Chondrocyte (in vitro differentiated cells): ENCODE measurements around the gene PRSS22. TPM values are rescaled to one million over a fixed set of nuclear protein-coding genes. Genes with fewer than 3 reads are reported as not detected.
A peak's percentile ranks its signal among the peaks of the same experiment; 100 is the strongest.

Source experiments
- DNase-seq: peaks from one replicate; pipeline ENCODE4 v3.0.0; 2021; ENCODE audit warnings: mixed read lengths, low spot score
- H3K27ac Mint-ChIP-seq: one replicate; pipeline ENCODE4 v1.8.0; 2021; ENCODE audit warnings: mild to moderate bottlenecking, moderate library complexity, mixed read lengths; ENCODE audit not compliant: unreplicated experiment
- H3K27me3 Mint-ChIP-seq: 2 replicates; pipeline ENCODE4 v1.8.0; 2021; ENCODE audit warnings: low read depth, mixed read lengths
- H3K36me3 Mint-ChIP-seq: 2 replicates; pipeline ENCODE4 v1.8.0; 2021; ENCODE audit warnings: low read depth, mixed read lengths
- H3K4me1 Mint-ChIP-seq: 2 replicates; pipeline ENCODE4 v1.8.0; 2021; ENCODE audit warnings: low read depth, mild to moderate bottlenecking, mixed read lengths
- H3K4me3 Mint-ChIP-seq: one replicate; pipeline ENCODE4 v1.8.0; 2021; ENCODE audit warnings: mild to moderate bottlenecking, moderate library complexity, mixed read lengths; ENCODE audit not compliant: unreplicated experiment
- H3K9me3 Mint-ChIP-seq: 2 replicates; pipeline ENCODE4 v1.8.0; 2021; ENCODE audit warnings: low read depth, mixed read lengths
- total RNA-seq: library from RNA; stranded (reverse); gene quantifications from 3 replicates; pipeline ENCODE4 v1.2.1, GENCODE V29; 2021
- TF ChIP-seq, protein P1 (sequence below): fragments of 200-600 bp; sonication (generic); IDR thresholded peaks from 2 replicates; pipeline ENCODE4 v1.5.0; 2021; ENCODE audit warnings: antibody characterized with exemption, mild to moderate bottlenecking, moderate library complexity

PRSS22 gene
- total RNA-seq, 1 donor from 2014 or later: not detected

DNA sequence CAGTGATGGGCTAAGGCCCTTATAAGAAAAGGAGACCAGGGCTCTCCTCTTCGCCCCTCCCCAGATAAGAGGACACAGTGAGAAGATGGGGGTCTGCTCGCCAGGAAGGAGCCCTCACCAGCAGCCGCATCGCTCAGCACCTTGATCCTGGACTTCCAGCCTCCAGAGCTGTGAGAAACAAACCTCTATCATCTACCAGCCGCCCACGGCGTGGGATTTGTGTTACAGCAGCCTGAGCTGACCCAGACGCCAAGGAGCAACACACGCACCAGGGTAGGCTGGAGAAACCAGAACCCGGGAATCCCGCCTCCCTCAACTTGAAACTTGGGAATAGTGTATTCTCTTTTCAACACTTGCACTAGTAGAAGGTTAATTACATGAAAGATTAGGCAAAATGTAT lies 32.1 kb downstream of the PRSS22 start:
- no peaks in the 10 kb centered on the region for H3K4me1 Mint-ChIP-seq
- no peaks in the 10 kb centered on the region for H3K36me3 Mint-ChIP-seq
- H3K27me3 Mint-ChIP-seq: peaks cover 16% of the 10 kb centered on the region
- no peak overlapping the region for H3K27ac Mint-ChIP-seq
- H3K4me3 Mint-ChIP-seq: no peak overlapping the region
- TF ChIP-seq, protein P1, sequence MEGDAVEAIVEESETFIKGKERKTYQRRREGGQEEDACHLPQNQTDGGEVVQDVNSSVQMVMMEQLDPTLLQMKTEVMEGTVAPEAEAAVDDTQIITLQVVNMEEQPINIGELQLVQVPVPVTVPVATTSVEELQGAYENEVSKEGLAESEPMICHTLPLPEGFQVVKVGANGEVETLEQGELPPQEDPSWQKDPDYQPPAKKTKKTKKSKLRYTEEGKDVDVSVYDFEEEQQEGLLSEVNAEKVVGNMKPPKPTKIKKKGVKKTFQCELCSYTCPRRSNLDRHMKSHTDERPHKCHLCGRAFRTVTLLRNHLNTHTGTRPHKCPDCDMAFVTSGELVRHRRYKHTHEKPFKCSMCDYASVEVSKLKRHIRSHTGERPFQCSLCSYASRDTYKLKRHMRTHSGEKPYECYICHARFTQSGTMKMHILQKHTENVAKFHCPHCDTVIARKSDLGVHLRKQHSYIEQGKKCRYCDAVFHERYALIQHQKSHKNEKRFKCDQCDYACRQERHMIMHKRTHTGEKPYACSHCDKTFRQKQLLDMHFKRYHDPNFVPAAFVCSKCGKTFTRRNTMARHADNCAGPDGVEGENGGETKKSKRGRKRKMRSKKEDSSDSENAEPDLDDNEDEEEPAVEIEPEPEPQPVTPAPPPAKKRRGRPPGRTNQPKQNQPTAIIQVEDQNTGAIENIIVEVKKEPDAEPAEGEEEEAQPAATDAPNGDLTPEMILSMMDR: no peak
- peak; percentile 82 for DNase-seq
- H3K9me3 Mint-ChIP-seq: no peaks in the 10 kb centered on the region

DNA sequence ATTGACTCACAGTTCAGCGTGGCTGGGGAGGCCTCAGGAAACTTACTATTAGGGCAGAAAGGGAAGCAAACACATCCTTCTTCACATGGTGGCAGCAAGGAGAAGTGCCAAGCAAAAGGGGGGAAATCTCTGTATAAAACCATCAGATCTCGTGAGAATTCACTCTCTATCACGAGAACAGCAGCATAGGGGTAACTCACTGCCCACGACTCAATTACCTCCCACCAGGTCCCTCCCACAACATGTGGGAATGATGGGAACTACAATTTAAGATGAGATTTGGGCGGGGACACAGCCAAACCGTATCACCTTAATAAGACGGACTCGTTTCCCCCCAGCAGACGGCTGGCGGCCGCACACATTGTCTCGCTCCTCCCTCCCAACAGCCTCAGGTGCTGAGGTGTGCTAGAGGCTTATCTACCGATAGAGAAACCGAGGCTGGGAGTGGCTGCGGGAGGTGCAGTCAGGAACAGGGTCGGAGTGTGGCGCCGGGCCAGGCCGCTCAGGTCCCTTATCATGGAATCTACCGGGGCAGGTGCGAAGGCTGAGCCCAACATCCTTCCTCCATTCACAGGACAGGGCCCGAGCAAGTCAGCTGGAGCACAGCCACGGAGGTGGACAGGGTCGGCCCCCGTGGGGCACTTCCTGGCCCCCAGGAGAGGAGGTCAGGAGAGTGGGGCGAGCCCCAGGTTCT lies 32.8 kb downstream of the PRSS22 start:
- peak; percentile 52 for DNase-seq
- Mint-ChIP-seq H3K9me3 (no peaks in the 10 kb centered on the region), H3K4me3 (no peak overlapping the region), H3K27ac (no peak overlapping the region), H3K4me1 (no peaks in the 10 kb centered on the region), H3K36me3 (no peaks in the 10 kb centered on the region), H3K27me3 (peaks cover 13% of the 10 kb centered on the region)
- TF ChIP-seq, protein P1: no peak

DNA sequence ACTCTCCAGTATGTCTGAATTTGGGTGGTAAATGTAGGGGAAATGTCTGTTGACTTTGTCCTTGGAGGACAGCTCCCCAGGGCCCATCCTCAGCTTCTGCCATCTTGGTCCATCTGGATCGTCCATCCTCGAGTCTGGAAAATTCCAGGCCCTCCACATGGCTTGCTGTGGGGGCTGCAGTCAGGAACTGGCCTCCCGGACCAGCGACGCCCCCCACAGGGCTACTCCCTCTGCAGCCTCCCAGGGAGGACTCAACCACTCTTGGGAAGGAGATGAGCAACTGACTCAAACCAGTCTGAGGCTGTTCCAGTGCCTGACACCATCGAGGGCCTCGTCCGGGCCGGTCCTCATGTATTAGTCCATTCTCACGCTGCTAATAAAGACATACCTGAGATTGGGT lies 33.3 kb downstream of the PRSS22 start:
- Mint-ChIP-seq H3K36me3 (no peaks in the 10 kb centered on the region), H3K27ac (no peak overlapping the region), H3K4me3 (no peak overlapping the region), H3K4me1 (no peaks in the 10 kb centered on the region), H3K27me3 (peaks cover 13% of the 10 kb centered on the region), H3K9me3 (no peaks in the 10 kb centered on the region)
- DNase-seq: no peak
- TF ChIP-seq, protein P1: no peak

DNA sequence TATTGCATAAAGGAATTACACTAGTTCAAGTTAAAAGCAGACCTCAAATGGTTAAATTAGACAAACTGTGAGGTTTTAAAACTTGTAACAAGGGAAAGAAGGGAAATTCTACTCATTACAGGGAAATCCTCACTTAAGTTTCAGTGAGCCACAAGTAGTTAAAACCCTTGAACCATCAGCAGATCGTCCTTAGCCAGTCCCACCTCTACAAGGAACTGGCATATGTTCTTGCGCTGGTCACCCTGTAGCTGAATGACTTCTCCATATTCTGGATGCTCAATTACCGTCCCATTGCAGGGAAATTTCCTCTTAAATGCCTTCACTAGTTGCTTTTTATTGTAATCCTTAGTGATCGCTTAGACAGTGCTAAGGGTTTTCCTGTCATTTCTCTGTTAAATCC lies 35.5 kb downstream of the PRSS22 start:
- no peak for DNase-seq
- Mint-ChIP-seq H3K4me3 (no peak overlapping the region), H3K36me3 (no peaks in the 10 kb centered on the region), H3K27ac (no peak overlapping the region), H3K27me3 (peaks cover 13% of the 10 kb centered on the region), H3K4me1 (no peaks in the 10 kb centered on the region), H3K9me3 (no peaks in the 10 kb centered on the region)
- TF ChIP-seq, protein P1: no peak

DNA sequence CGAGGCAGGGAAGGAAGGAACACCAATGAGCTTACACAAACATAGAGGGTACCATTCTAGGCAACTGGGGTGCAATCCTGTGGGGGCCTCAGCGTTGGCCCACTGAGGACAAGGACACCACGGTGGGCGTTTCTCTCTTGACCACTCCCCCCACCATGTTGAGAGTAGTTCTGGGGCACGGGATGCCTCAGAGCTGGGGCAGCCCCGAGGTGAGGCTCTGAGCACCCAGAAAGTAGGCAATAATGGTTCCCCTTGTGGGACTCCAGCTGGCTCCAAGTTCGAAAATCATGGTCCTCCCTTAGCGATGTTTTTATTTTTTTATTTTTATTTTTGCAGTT lies 35.8 kb downstream of the PRSS22 start:
- TF ChIP-seq, protein P1: no peak
- no peaks in the 10 kb centered on the region for H3K4me1 Mint-ChIP-seq
- no peaks in the 10 kb centered on the region for H3K9me3 Mint-ChIP-seq
- H3K36me3 Mint-ChIP-seq: no peaks in the 10 kb centered on the region
- H3K27ac Mint-ChIP-seq: no peak overlapping the region
- no peak overlapping the region for H3K4me3 Mint-ChIP-seq
- H3K27me3 Mint-ChIP-seq: peaks cover 13% of the 10 kb centered on the region
- DNase-seq: no peak
